ENCODE data around the gene ASXL2.

DNA sequence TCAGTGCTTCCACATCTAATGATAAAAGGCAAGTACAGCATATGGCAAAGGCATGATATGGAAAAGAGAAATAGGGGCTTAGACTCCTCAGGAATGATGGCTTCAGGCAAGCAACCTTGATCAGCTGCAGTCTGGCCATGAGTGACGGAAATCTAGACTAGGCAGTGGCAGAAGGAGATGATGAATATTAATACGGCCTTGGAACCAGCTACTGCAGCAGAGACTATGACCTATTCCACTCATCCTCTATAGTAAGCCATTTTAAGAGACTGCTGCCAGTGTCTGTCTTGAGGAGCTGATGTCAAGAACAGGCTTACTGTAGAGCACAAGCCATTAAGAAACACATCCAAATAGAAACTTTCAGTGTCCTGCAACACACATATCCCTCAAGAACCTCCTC lies 23.7 kb downstream of the ASXL2 start:
- TF ChIP-seq SUZ12 (IDR thresholded peaks at IDR 0.05; ENCODE audit: extremely low read depth, insufficient read depth, insufficient read length) (no peak), ZNF274 (IDR thresholded peaks at IDR 0.05; ENCODE audit: low read depth, low read length) (no peak), YY1 (IDR thresholded peaks at IDR 0.05; ENCODE audit: insufficient read depth, insufficient read length) (no peak)

Measured in NT2/D1 (cell line).